HCT116 (cell line): ENCODE results near the gene CPEB3.
"Not testable (repeated sequence)": the region's sequence is repeated elsewhere in the genome, so short reads cannot be mapped to it uniquely, and the experiment has no call there.

Source experiments
- CEBPB ChIP-seq: IDR thresholded peaks from 2 replicates; pipeline ENCODE4 v1.6.1; 2012; ENCODE audit warnings: low read depth
- POLR2A ChIP-seq: IDR thresholded peaks from 2 replicates; pipeline ENCODE4 v1.7.0; 2011; ENCODE audit warnings: borderline replicate concordance; ENCODE audit not compliant: insufficient read depth, insufficient read length; ENCODE audit errors: extremely low read depth
- REST ChIP-seq: IDR thresholded peaks from 2 replicates; pipeline ENCODE4 v1.6.1; 2012; ENCODE audit warnings: low read depth
- ZFX ChIP-seq: fragments of 450-650 bp; IDR thresholded peaks from 2 replicates; pipeline ENCODE4 v1.6.1; 2017
- TF ChIP-seq, protein P1 (sequence below), 3 experiments: fragments of 200-600 bp in 1 of 3; sonication (generic) in 1 of 3; IDR thresholded peaks in 2 of 3; conservative IDR thresholded peaks in 1 of 3; 2 replicates each; pipeline ENCODE4 v1.5.1; 2012 to 2017; ENCODE audit warnings: low read depth in 2 of 3, low read length in 2 of 3, antibody characterized with exemption in 1 of 3, borderline replicate concordance in 1 of 3, control low read depth in 1 of 3, mild to moderate bottlenecking in 1 of 3, mixed read lengths in 1 of 3, mixed run types in 1 of 3, moderate library complexity in 1 of 3; ENCODE audit not compliant: insufficient read depth in 1 of 3
- TF ChIP-seq, protein P2 (sequence below): IDR thresholded peaks from 2 replicates; pipeline ENCODE4 v1.6.1; 2012

GRCh38 chr10:92025340-92025739 is 265.5 kb downstream of the CPEB3 start:
- TF ChIP-seq, protein P1, sequence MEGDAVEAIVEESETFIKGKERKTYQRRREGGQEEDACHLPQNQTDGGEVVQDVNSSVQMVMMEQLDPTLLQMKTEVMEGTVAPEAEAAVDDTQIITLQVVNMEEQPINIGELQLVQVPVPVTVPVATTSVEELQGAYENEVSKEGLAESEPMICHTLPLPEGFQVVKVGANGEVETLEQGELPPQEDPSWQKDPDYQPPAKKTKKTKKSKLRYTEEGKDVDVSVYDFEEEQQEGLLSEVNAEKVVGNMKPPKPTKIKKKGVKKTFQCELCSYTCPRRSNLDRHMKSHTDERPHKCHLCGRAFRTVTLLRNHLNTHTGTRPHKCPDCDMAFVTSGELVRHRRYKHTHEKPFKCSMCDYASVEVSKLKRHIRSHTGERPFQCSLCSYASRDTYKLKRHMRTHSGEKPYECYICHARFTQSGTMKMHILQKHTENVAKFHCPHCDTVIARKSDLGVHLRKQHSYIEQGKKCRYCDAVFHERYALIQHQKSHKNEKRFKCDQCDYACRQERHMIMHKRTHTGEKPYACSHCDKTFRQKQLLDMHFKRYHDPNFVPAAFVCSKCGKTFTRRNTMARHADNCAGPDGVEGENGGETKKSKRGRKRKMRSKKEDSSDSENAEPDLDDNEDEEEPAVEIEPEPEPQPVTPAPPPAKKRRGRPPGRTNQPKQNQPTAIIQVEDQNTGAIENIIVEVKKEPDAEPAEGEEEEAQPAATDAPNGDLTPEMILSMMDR (IDR thresholded peaks at IDR 0.05 in 2 of 3, conservative IDR thresholded peaks at IDR 0.05 in 1 of 3; ENCODE audit: borderline replicate concordance in 1 of 3, insufficient read depth in 1 of 3, low read depth in 2 of 3, low read length in 2 of 3) = not testable (repeated sequence)
- not testable (repeated sequence) for TF ChIP-seq CEBPB, ZFX, POLR2A, REST
- TF ChIP-seq, protein P2, sequence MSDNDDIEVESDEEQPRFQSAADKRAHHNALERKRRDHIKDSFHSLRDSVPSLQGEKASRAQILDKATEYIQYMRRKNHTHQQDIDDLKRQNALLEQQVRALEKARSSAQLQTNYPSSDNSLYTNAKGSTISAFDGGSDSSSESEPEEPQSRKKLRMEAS = not testable (repeated sequence)
